MCF 10A (cell line): ENCODE measurements around the gene ARID5A. TPM values are rescaled to one million over a fixed set of nuclear protein-coding genes. Genes with fewer than 3 reads are reported as not detected.

Experiments used
- BruUV-seq: library from RNA; stranded (reverse); fragments of 400-500 nt; replicated peaks from 2 replicates; lab custom pipeline; 2021; lab: Mats Ljungman, UMichigan
- CTCF ChIA-PET: fragments of 300-600 bp; sonication (Branson Sonifier 250); formaldehyde crosslinking; extraction: SDS; loops from one replicate; lab custom pipeline; 2021; ENCODE audit warnings: antibody characterized with exemption, inconsistent platforms; lab: Yijun Ruan, JAX
- POLR2A ChIA-PET: fragments of 300-600, 350-650 bp; sonication (Branson Sonifier 250); formaldehyde crosslinking; extraction: SDS; loops from one replicate; lab custom pipeline; 2020; ENCODE audit warnings: antibody characterized with exemption, inconsistent platforms; lab: Yijun Ruan, JAX
- DNase-seq: peaks from one replicate; pipeline ENCODE4 v3.0.0-alpha.2; 2018; ENCODE audit not compliant: unreplicated experiment
- H3K27ac Mint-ChIP-seq: one replicate; pipeline ENCODE4 v1.8.0; 2022; ENCODE audit warnings: mild to moderate bottlenecking, low read depth, mixed read lengths; ENCODE audit not compliant: unreplicated experiment
- H3K27me3 Mint-ChIP-seq: one replicate; pipeline ENCODE4 v1.8.0; 2022; ENCODE audit warnings: mixed read lengths; ENCODE audit not compliant: insufficient read depth, unreplicated experiment
- H3K36me3 Mint-ChIP-seq: one replicate; pipeline ENCODE4 v1.8.0; 2022; ENCODE audit warnings: mild to moderate bottlenecking, moderate library complexity, mixed read lengths; ENCODE audit not compliant: insufficient read depth, unreplicated experiment
- H3K4me1 Mint-ChIP-seq: one replicate; pipeline ENCODE4 v1.8.0; 2022; ENCODE audit warnings: mixed read lengths; ENCODE audit not compliant: insufficient read depth, unreplicated experiment
- H3K4me3 Mint-ChIP-seq: one replicate; pipeline ENCODE4 v1.8.0; 2022; ENCODE audit warnings: mild to moderate bottlenecking, moderate library complexity, mixed read lengths; ENCODE audit not compliant: unreplicated experiment
- H3K9me3 Mint-ChIP-seq: one replicate; pipeline ENCODE4 v1.8.0; 2022; ENCODE audit warnings: mixed read lengths; ENCODE audit not compliant: unreplicated experiment
- intact Hi-C: fragments of 100-400 bp; cut with micrococcal nuclease; formaldehyde crosslinking; loops from 2 replicates; pipeline ENCODE4 v1.14.1; 2022
- total RNA-seq: library from RNA; stranded (reverse); gene quantifications from 2 replicates; pipeline ENCODE4 v1.2.3, GENCODE V29; 2022
- TF ChIP-seq, protein P1 (sequence below): fragments of 200-600 bp; IDR thresholded peaks from one replicate; pipeline ENCODE4 v1.8.0; 2022; ENCODE audit warnings: antibody characterized with exemption, mild to moderate bottlenecking; ENCODE audit not compliant: unreplicated experiment

The ARID5A gene
- total RNA-seq, 1 experiment from 2014 or later = 3.4 TPM

GRCh38 chr2:96530474-96531357 lies 5.8 kb upstream of the ARID5A start:
- H3K9me3 Mint-ChIP-seq = no peaks in the 10 kb centered on the region
- H3K27me3 Mint-ChIP-seq = peaks cover 15% of the 10 kb centered on the region
- BruUV-seq = no TSS peak
- CTCF ChIA-PET = interaction anchor here (0.9 to 5.0 kb wide), 5 partner anchors 10 to 222 kb away, joined by 4 to 46 read pairs (median 5); no protein-coding TSS in a partner anchor
- TF ChIP-seq, protein P1, sequence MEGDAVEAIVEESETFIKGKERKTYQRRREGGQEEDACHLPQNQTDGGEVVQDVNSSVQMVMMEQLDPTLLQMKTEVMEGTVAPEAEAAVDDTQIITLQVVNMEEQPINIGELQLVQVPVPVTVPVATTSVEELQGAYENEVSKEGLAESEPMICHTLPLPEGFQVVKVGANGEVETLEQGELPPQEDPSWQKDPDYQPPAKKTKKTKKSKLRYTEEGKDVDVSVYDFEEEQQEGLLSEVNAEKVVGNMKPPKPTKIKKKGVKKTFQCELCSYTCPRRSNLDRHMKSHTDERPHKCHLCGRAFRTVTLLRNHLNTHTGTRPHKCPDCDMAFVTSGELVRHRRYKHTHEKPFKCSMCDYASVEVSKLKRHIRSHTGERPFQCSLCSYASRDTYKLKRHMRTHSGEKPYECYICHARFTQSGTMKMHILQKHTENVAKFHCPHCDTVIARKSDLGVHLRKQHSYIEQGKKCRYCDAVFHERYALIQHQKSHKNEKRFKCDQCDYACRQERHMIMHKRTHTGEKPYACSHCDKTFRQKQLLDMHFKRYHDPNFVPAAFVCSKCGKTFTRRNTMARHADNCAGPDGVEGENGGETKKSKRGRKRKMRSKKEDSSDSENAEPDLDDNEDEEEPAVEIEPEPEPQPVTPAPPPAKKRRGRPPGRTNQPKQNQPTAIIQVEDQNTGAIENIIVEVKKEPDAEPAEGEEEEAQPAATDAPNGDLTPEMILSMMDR = no peak
- H3K4me3 Mint-ChIP-seq = no peak overlapping the region
- no peak for DNase-seq
- no peaks in the 10 kb centered on the region for H3K36me3 Mint-ChIP-seq
- intact Hi-C loops = no loop called here
- H3K27ac Mint-ChIP-seq = no peak overlapping the region
- H3K4me1 Mint-ChIP-seq = peaks cover 22% of the 10 kb centered on the region
- POLR2A ChIA-PET = interaction anchor here (1.2 kb wide), 2 partner anchors 9 to 11 kb away, joined by 3 read pairs; no protein-coding TSS in a partner anchor

- no peak overlapping the region for H3K27ac Mint-ChIP-seq
- POLR2A ChIA-PET = interaction anchor here (0.7 to 4.1 kb wide), 6 partner anchors 9 to 323 kb away, joined by 3 to 19 read pairs (median 3); partner anchors contain the start of genes NEURL3 and STARD7
- no peaks in the 10 kb centered on the region for H3K9me3 Mint-ChIP-seq
- CTCF ChIA-PET = interaction anchor here (0.6 to 5.0 kb wide), 6 partner anchors 10 to 221 kb away, joined by 3 to 46 read pairs (median 4); no protein-coding TSS in a partner anchor
- no peaks in the 10 kb centered on the region for H3K36me3 Mint-ChIP-seq
- TF ChIP-seq, protein P1 = no peak
- peaks cover 15% of the 10 kb centered on the region for H3K27me3 Mint-ChIP-seq
- no peak for DNase-seq
- H3K4me1 Mint-ChIP-seq = peaks cover 22% of the 10 kb centered on the region
- intact Hi-C loops = no loop called here
- H3K4me3 Mint-ChIP-seq = peak overlapping the region; percentile 66
- BruUV-seq = no TSS peak
These were observed 5.2 kb upstream of the ARID5A start for GRCh38 chr2:96531366-96531765.

DNA sequence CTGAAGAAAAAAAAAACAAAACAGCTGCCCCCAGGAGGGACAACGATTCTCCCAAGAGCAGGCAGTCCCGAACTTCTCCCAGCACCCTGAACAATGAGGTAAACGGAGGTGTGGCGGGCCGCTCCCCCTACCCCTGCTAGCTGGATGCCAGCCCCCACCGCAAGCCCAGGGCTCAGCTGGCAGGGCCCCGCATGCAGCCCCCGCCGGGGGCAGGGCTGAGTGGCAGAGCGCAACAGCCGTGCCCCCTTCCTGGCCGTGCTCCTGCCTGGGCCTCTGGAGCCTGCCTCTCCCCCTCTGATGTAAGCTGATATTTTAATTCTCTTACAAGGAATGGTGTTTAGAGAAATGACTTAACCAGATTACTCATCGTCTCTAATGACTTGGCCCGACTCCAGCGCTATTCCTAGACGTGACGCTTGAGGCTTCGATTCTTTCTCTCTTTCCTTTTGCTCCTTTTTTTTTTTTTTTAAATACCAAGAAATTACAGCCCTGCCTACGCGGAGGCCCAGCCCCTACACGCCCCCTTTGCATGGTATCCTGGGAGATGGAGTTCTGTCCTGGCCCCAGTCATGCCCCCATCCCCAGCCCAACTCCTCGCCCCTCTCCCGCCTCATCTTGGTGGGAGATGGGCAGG lies 4.6 kb upstream of the ARID5A start:
- H3K4me1 Mint-ChIP-seq = peaks cover 22% of the 10 kb centered on the region
- POLR2A ChIA-PET = interaction anchor here (0.7 to 4.1 kb wide), 6 partner anchors 8 to 324 kb away, joined by 3 to 19 read pairs (median 3); partner anchors contain the start of genes NEURL3 and STARD7
- intact Hi-C loops = no loop called here
- DNase-seq = peak; percentile 100
- no peaks in the 10 kb centered on the region for H3K36me3 Mint-ChIP-seq
- peak overlapping the region; percentile 73 for H3K27ac Mint-ChIP-seq
- TF ChIP-seq, protein P1 = no peak
- CTCF ChIA-PET = interaction anchor here (0.6 to 5.0 kb wide), 10 partner anchors 9 to 268 kb away, joined by 3 to 46 read pairs (median 4); no protein-coding TSS in a partner anchor
- BruUV-seq = no TSS peak
- peaks cover 15% of the 10 kb centered on the region for H3K27me3 Mint-ChIP-seq
- H3K4me3 Mint-ChIP-seq = peak overlapping the region; percentile 66
- H3K9me3 Mint-ChIP-seq = no peaks in the 10 kb centered on the region
